K562 (cell line): ENCODE data around the gene NKAIN1. TPM values are rescaled to one million over a fixed set of nuclear protein-coding genes. Genes with fewer than 3 reads are reported as not detected.
A peak's percentile ranks its signal among the peaks of the same experiment; 100 is the strongest.

Source experiments
- CREB3 ChIP-seq: fragments of 450-650 bp; conservative IDR thresholded peaks from 2 replicates; pipeline ENCODE4 v1.6.1; 2016; ENCODE audit warnings: missing genetic modification characterization, low read depth, mild to moderate bottlenecking, missing compliant biosample characterization, moderate library complexity
- CTBP1 ChIP-seq: fragments of 450-650 bp; IDR thresholded peaks from 2 replicates; pipeline ENCODE4 v1.6.1; 2016; ENCODE audit warnings: borderline replicate concordance
- EGR1 ChIP-seq: fragments of 450-650 bp; conservative IDR thresholded peaks from 2 replicates; pipeline ENCODE4 v1.6.1; 2017; ENCODE audit warnings: mild to moderate bottlenecking
- ESRRA ChIP-seq: fragments of 450-650 bp; IDR thresholded peaks from 2 replicates; pipeline ENCODE4 v1.6.1; 2014; ENCODE audit warnings: low read depth, mild to moderate bottlenecking, moderate library complexity, borderline replicate concordance
- ETV1 ChIP-seq: fragments of 450-650 bp; conservative IDR thresholded peaks from 2 replicates; pipeline ENCODE4 v1.6.1; 2016; ENCODE audit warnings: missing genetic modification characterization, control low read depth, low read depth, missing compliant biosample characterization
- FIP1L1 ChIP-seq: fragments of 200-400 bp; formaldehyde crosslinking; IDR thresholded peaks from 2 replicates; pipeline ENCODE4 v1.6.1; 2018; ENCODE audit warnings: mild to moderate bottlenecking, low read depth, low read length; ENCODE audit not compliant: poor library complexity, severe bottlenecking
- HNRNPLL ChIP-seq: fragments of 200-400 bp; formaldehyde crosslinking; IDR thresholded peaks from 2 replicates; pipeline ENCODE4 v1.6.1; 2017; ENCODE audit warnings: low read length, low read depth, mild to moderate bottlenecking; ENCODE audit not compliant: poor library complexity, severe bottlenecking
- ILF3 ChIP-seq: fragments of 450-650 bp; IDR thresholded peaks from 2 replicates; pipeline ENCODE4 v1.6.1; 2018; ENCODE audit warnings: antibody characterized with exemption, mild to moderate bottlenecking, moderate library complexity, borderline replicate concordance
- NBN ChIP-seq: fragments of 450-650 bp; IDR thresholded peaks from 2 replicates; pipeline ENCODE4 v1.6.1; 2016; ENCODE audit warnings: low read depth, mild to moderate bottlenecking
- NR2C2 ChIP-seq, 2 experiments: fragments of 200-800 bp in 1 of 2; sonication (Bioruptor generic) in 1 of 2; sonication (generic) in 1 of 2; formaldehyde crosslinking in 1 of 2; IDR thresholded peaks; 2 replicates each; pipeline versions ENCODE4 v1.6.1 to v1.8.0; 2016 to 2022; ENCODE audit warnings: mild to moderate bottlenecking in 1 of 2, missing compliant biosample characterization in 1 of 2, missing genetic modification characterization in 1 of 2, missing genetic modification reagents in 1 of 2
- NRF1 ChIP-seq, 2 experiments: fragments of 450-650 bp; IDR thresholded peaks in 1 of 2; conservative IDR thresholded peaks in 1 of 2; 2 replicates each; pipeline ENCODE4 v1.6.1; 2014; ENCODE audit warnings: mild to moderate bottlenecking in 2 of 2
- TFAP4 ChIP-seq: sonication (generic); formaldehyde crosslinking; IDR thresholded peaks from 2 replicates; pipeline ENCODE4 v1.8.0; 2022; ENCODE audit warnings: missing genetic modification reagents, mild to moderate bottlenecking, moderate library complexity, borderline replicate concordance
- THAP12 ChIP-seq: fragments of 250-450 bp; sonication (Bioruptor Pico); IDR thresholded peaks from 2 replicates; pipeline ENCODE4 v1.9.0; 2021; ENCODE audit warnings: mild to moderate bottlenecking, inconsistent platforms
- VEZF1 ChIP-seq: fragments of 200-800 bp; sonication (Bioruptor generic); IDR thresholded peaks from 2 replicates; pipeline ENCODE4 v1.6.1; 2017; ENCODE audit warnings: missing genetic modification characterization, missing compliant biosample characterization
- ZBTB11 ChIP-seq, 3 experiments: fragments of 200-800 bp in 1 of 3; fragments of 250-450 bp in 1 of 3; fragments of 450-650 bp in 1 of 3; sonication (Bioruptor Pico) in 1 of 3; sonication (Bioruptor generic) in 1 of 3; formaldehyde crosslinking in 1 of 3; IDR thresholded peaks; 2 replicates each; pipeline versions ENCODE4 v1.6.1 to v1.8.0; 2016 to 2022; ENCODE audit warnings: mild to moderate bottlenecking in 2 of 3, missing genetic modification characterization in 2 of 3, missing compliant biosample characterization in 1 of 3, moderate library complexity in 1 of 3
- ZBTB17 ChIP-seq: fragments of 450-650 bp; formaldehyde crosslinking; IDR thresholded peaks from 2 replicates; pipeline ENCODE4 v1.4.0; 2020; ENCODE audit warnings: mild to moderate bottlenecking
- polyA plus RNA-seq, 8 experiments: library from polyadenylated mRNA; depleted of rRNA in 4 of 8; stranded (reverse) in 5 of 8; unstranded in 3 of 8; fragments of >200 nt; fragmentation: Nextera tagmentation in 2 of 8; fragmentation: Illumina TruSeq in 1 of 8; extraction: Ambion mirVana in 2 of 8; extraction: Trizol in 1 of 8; gene quantifications; 2 replicates each; pipeline versions ENCODE4 v1.2.1 to v1.2.3, GENCODE V29; 2011 to 2014; ENCODE audit warnings: inconsistent platforms in 1 of 8, missing spikeins in 1 of 8
- total RNA-seq, 7 experiments: library from RNA; depleted of rRNA in 6 of 7; stranded (reverse); fragments of >200 nt in 6 of 7; fragmentation: Illumina TruSeq in 2 of 7; extraction: Trizol in 2 of 7; gene quantifications; 2 replicates each; pipeline versions ENCODE4 v1.2.1 to v1.2.3, GENCODE V29; 2011 to 2021; ENCODE audit warnings: low replicate concordance in 1 of 7

The NKAIN1 gene
- total and polyA plus RNA-seq, 9 of the 15 experiments (the other 6 are each of a cell fraction or from before 2014, with no cell fraction given) = 0.03 to 0.22 (median 0.04) TPM; not detected in 3

GRCh38 chr1:31154632-31155215 lies 85.0 kb downstream of the NKAIN1 start (continued):
- no peak; a peak in 1 of 6 replicates for TF ChIP-seq ZBTB11 (CRISPR knock-in tag; IDR thresholded peaks at IDR 0.05)
- TF ChIP-seq NBN = peak; percentile 68
- peak; percentile 48; the same call in 1 of the 2 replicates for TF ChIP-seq TFAP4 (CRISPR knock-in tag)
- peak; percentile 68; the same call in 1 of the 2 replicates for TF ChIP-seq THAP12 (CRISPR knock-in tag)
- TF ChIP-seq VEZF1 (CRISPR knock-in tag) = peak; percentile 96
- no peak for TF ChIP-seq FIP1L1
- peak; percentile 27 to 40; a peak in 1 of 4 replicates for TF ChIP-seq NRF1 (conservative IDR thresholded peaks at IDR 0.05 in 1 of 2, IDR thresholded peaks at IDR 0.05 in 1 of 2)
- TF ChIP-seq HNRNPLL = no peak
- TF ChIP-seq CREB3 = 0 out of 2 replicates have a peak, but pooled peaks have one; percentile 7
- peak; percentile 70 for TF ChIP-seq CTBP1
- peak; percentile 70 for TF ChIP-seq ZBTB17 (CRISPR knock-in tag)
- TF ChIP-seq ESRRA = peak; percentile 100; the same call in 1 of the 2 replicates
- 0 out of 2 replicates have a peak, but pooled peaks have one; percentile 18 for TF ChIP-seq ETV1 (tag)
- TF ChIP-seq ILF3 = no peak
- peak; percentile 34; the same call in 1 of the 2 replicates for TF ChIP-seq EGR1
- no peak for TF ChIP-seq NR2C2 (CRISPR knock-in tag; IDR thresholded peaks at IDR 0.05)
- TF ChIP-seq NR2C2 (tag; IDR thresholded peaks at IDR 0.05) = 0 out of 2 replicates have a peak, but pooled peaks have one; percentile 23
